Endothelial cell of umbilical vein (primary cell): ENCODE data around the gene DNAJB13. TPM values are rescaled to one million over a fixed set of nuclear protein-coding genes. Genes with fewer than 3 reads are reported as not detected.

Experiments
- BruUV-seq: library from RNA; stranded (reverse); fragments of 400-500 nt; replicated peaks from 2 replicates; lab custom pipeline; 2021; lab: Mats Ljungman, UMichigan
- CTCF ChIA-PET: fragments of 300-600, 350-600 bp; sonication (Branson Sonifier 250); formaldehyde crosslinking; loops from one replicate; lab custom pipeline; 2021; ENCODE audit warnings: antibody characterized with exemption, inconsistent platforms; lab: Charles Lee
- POLR2A ChIA-PET: fragments of 300-600, 350-600 bp; sonication (Branson Sonifier 250); formaldehyde crosslinking; loops from one replicate; lab custom pipeline; 2021; ENCODE audit warnings: antibody characterized with exemption, inconsistent platforms; lab: Charles Lee
- DNase-seq: peaks from one replicate; pipeline ENCODE4 v3.0.0-alpha.2; 2011; ENCODE audit warnings: low read depth, low spot score
- FAIRE-seq: peaks from 2 replicates; lab custom pipeline; 2011; peaks lifted over from hg19 to GRCh38; lab: Jason Lieb, UNC
- H2AFZ ChIP-seq: 2 replicates; pipeline ENCODE4 v1.6.0; 2012; ENCODE audit warnings: low read depth, low read length, control low read depth, inconsistent platforms
- H3K27ac ChIP-seq: 2 replicates; pipeline ENCODE4 v1.5.1; 2011; ENCODE audit warnings: low read depth, mild to moderate bottlenecking, control low read depth, low read length, moderate library complexity; ENCODE audit not compliant: insufficient read depth
- H3K27me3 ChIP-seq, 2 experiments: 2 replicates each; pipeline versions ENCODE4 v1.6.0 to v1.6.1; 2011; ENCODE audit warnings: low read length in 2 of 2, mixed read lengths in 1 of 2; ENCODE audit not compliant: control insufficient read depth in 2 of 2, insufficient read depth in 2 of 2
- H3K36me3 ChIP-seq, 2 experiments: 2 replicates in 1 of 2; 3 replicates in 1 of 2; pipeline ENCODE4 v1.5.1; 2011; ENCODE audit warnings: low read length in 2 of 2, mild to moderate bottlenecking in 1 of 2, moderate library complexity in 1 of 2; ENCODE audit not compliant: control insufficient read depth in 2 of 2, insufficient read depth in 2 of 2; ENCODE audit errors: extremely low read depth in 1 of 2
- H3K4me1 ChIP-seq: 3 replicates; pipeline ENCODE4 v1.5.1; 2011; ENCODE audit warnings: mild to moderate bottlenecking, low read length; ENCODE audit not compliant: control insufficient read depth, insufficient read depth; ENCODE audit errors: extremely low read depth
- H3K4me2 ChIP-seq: 2 replicates; pipeline ENCODE4 v1.6.1; 2011; ENCODE audit warnings: low read length, control low read depth, mixed read lengths; ENCODE audit not compliant: insufficient read depth
- H3K4me3 ChIP-seq, 3 experiments: fragments of 200-600 bp in 1 of 3; sonication (generic), shearing (Covaris generic) in 1 of 3; replicated peaks in 1 of 3; 2 replicates each; pipeline ENCODE4 v1.5.1; 2011 to 2016; ENCODE audit warnings: control low read depth in 3 of 3, low read length in 3 of 3, mild to moderate bottlenecking in 2 of 3, inconsistent platforms in 1 of 3, low read depth in 1 of 3, moderate library complexity in 1 of 3; ENCODE audit not compliant: insufficient read depth in 1 of 3
- H3K79me2 ChIP-seq: 2 replicates; pipeline ENCODE4 v1.6.0; 2012; ENCODE audit warnings: low read length, inconsistent platforms; ENCODE audit not compliant: control insufficient read depth, insufficient read depth
- H3K9ac ChIP-seq: replicated peaks from 2 replicates; pipeline ENCODE3; 2011; ENCODE audit warnings: low read length, control low read depth; ENCODE audit not compliant: insufficient read depth; ENCODE audit errors: extremely low read depth
- H3K9me1 ChIP-seq: replicated peaks from 3 replicates; pipeline ENCODE4 v1.6.0; 2011; ENCODE audit warnings: mild to moderate bottlenecking, low read length; ENCODE audit not compliant: control insufficient read depth, insufficient read depth; ENCODE audit errors: extremely low read depth
- H3K9me3 ChIP-seq: replicated peaks from 2 replicates; pipeline ENCODE4 v1.5.1; 2012; ENCODE audit warnings: low read length, inconsistent platforms; ENCODE audit not compliant: control insufficient read depth, insufficient read depth
- H4K20me1 ChIP-seq: replicated peaks from 2 replicates; pipeline ENCODE3; 2011; ENCODE audit warnings: mild to moderate bottlenecking, low read length; ENCODE audit not compliant: control insufficient read depth, insufficient read depth; ENCODE audit errors: extremely low read depth
- CTCF ChIP-seq, 2 donors: IDR thresholded peaks; 1 replicate in 1 of 2; 2 replicates in 1 of 2; pipeline ENCODE4 v1.5.1; 2011; ENCODE audit warnings: low read length in 2 of 2, mild to moderate bottlenecking in 2 of 2, moderate library complexity in 2 of 2, control low read depth in 1 of 2, inconsistent platforms in 1 of 2, low read depth in 1 of 2; ENCODE audit not compliant: insufficient read depth in 1 of 2; ENCODE audit errors: extremely low read depth in 1 of 2
- EZH2 ChIP-seq: IDR thresholded peaks from 2 replicates; pipeline ENCODE4 v1.6.1; 2012; ENCODE audit warnings: borderline replicate concordance, low read depth, mild to moderate bottlenecking, moderate library complexity, low read length, inconsistent platforms; ENCODE audit not compliant: severe bottlenecking
- FOS ChIP-seq: IDR thresholded peaks from 2 replicates; pipeline ENCODE4 v1.6.1; 2011; ENCODE audit warnings: mild to moderate bottlenecking, low read length, moderate library complexity, borderline replicate concordance; ENCODE audit not compliant: insufficient read depth
- GATA2 ChIP-seq: IDR thresholded peaks from 2 replicates; pipeline ENCODE4 v1.7.0; 2011; ENCODE audit warnings: low read depth, mild to moderate bottlenecking, moderate library complexity, mixed read lengths, low read length; ENCODE audit not compliant: insufficient read length, insufficient read depth
- JUN ChIP-seq: IDR thresholded peaks from 2 replicates; pipeline ENCODE4 v1.6.1; 2011; ENCODE audit warnings: borderline replicate concordance, low read depth; ENCODE audit not compliant: insufficient read length, insufficient read depth
- MYC ChIP-seq: IDR thresholded peaks from one replicate; pipeline ENCODE4 v1.6.1; 2011; ENCODE audit warnings: mild to moderate bottlenecking, low read depth, low read length
- POLR2A ChIP-seq: IDR thresholded peaks from 2 replicates; pipeline ENCODE4 v1.6.1; 2012; ENCODE audit warnings: low read depth, mild to moderate bottlenecking, control low read depth, low read length
- POLR2AphosphoS5 ChIP-seq: IDR thresholded peaks from 2 replicates; pipeline ENCODE4 v1.6.1; 2012; ENCODE audit warnings: low read depth, mild to moderate bottlenecking, control low read depth, low read length, moderate library complexity; ENCODE audit not compliant: insufficient read depth
- dilution Hi-C: fragments of 300-500 bp; cut with MboI; formaldehyde crosslinking; loops from one replicate; pipeline ENCODE4 v1.15.0; 2019; ENCODE audit warnings: low sequenced_read_pairs; ENCODE audit not compliant: extremely low pct_ligation_motif_present
- intact Hi-C: fragments of 100-400 bp; cut with micrococcal nuclease; formaldehyde crosslinking; loops from one replicate; pipeline ENCODE4 v1.10.0; 2022
- polyA plus RNA-seq, 4 experiments: library from polyadenylated mRNA; depleted of rRNA in 3 of 4; stranded (reverse) in 3 of 4; unstranded in 1 of 4; fragments of >200 nt; gene quantifications; 2 replicates each; pipeline versions ENCODE4 v1.2.1 to v1.2.3, GENCODE V29; 2011 to 2012; ENCODE audit warnings: missing spikeins in 1 of 4
- total RNA-seq: library from RNA; stranded (reverse); gene quantifications from 2 replicates; pipeline ENCODE4 v1.2.3, GENCODE V29; 2021
- TF ChIP-seq, protein P1 (sequence below): IDR thresholded peaks from 2 replicates; pipeline ENCODE4 v1.6.1; 2011; ENCODE audit not compliant: insufficient read depth, insufficient read length

The DNAJB13 gene
- total and polyA plus RNA-seq, 2 donors (not counting 3 experiments of a cell fraction or from before 2014, with no cell fraction given) = 0.07 to 0.46 TPM

DNA sequence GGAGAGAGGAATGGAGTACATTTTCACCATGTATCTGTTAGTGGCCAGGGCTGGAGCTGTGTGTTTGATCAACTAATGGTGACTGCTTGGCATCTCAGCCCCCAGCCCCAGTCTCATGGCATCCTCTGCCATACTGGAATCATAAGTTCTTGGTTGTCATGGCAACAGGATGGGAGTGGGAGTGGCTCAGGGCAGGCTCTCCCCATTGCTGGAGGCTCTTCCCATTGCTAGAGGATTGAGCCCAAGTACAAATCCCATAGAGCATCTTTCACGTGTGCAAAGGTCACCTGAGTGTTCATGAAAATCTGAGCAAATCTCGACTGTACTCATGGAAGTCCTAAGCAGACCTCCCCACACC is 14.9 kb downstream of the DNAJB13 start:
- no peak overlapping the region for H3K9ac ChIP-seq
- H3K27ac ChIP-seq = no peak overlapping the region
- no peaks in the 10 kb centered on the region for H4K20me1 ChIP-seq
- DNase-seq (no peak), FAIRE-seq (no peak)
- no peak overlapping the region for H3K4me2 ChIP-seq
- no TSS peak for BruUV-seq
- H3K4me3 ChIP-seq = no peak overlapping the region
- no peaks in the 10 kb centered on the region for H3K36me3 ChIP-seq
- dilution Hi-C loops = no loop called here
- H3K9me3 ChIP-seq = no peaks in the 10 kb centered on the region
- ChIA-PET CTCF (no interaction called here), POLR2A (no interaction called here)
- TF ChIP-seq POLR2AphosphoS5 (no peak), EZH2 (no peak)
- intact Hi-C loops = loop anchor here (2.0 to 10.0 kb wide), 2 partner anchors 17 to 129 kb away; partner anchors contain the start of gene UCP2
- no peak overlapping the region for H2AFZ ChIP-seq
- H3K79me2 ChIP-seq = no peaks in the 10 kb centered on the region
- H3K27me3 ChIP-seq = peaks cover 0 to 2% of the 10 kb centered on the region in 2 experiments
- no peaks in the 10 kb centered on the region for H3K9me1 ChIP-seq
- H3K4me1 ChIP-seq = no peaks in the 10 kb centered on the region

DNA sequence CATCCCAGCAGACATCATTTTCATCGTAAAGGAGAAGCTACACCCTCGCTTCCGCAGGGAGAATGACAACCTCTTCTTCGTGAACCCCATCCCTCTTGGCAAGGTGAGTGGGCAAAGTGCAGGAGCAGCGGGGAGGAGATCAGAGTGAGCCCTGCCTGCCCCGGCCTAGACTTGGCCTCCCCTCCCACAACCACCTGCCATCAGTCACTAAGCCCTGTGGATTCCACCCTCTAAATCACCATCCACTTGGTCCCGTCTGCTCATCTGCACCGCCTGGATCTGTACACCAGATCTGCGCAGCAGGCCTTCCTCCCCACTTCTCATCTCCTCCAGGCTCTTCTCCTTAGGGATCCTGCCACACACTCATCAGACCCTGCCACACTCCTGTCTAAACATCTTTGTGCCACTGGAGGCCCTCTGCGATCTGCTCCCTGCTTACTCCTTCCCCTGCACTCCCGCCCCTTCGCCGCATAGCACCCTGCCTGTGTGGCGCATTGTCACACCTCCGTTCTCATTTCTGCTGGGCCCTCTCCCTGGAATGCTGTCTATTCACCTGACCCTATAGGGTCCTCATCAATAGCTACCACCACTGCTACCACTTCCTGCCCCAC is 17.6 kb downstream of the DNAJB13 start:
- Histone ChIP-seq H3K79me2 (no peaks in the 10 kb centered on the region), H2AFZ (no peak overlapping the region), H3K9me1 (no peaks in the 10 kb centered on the region), H4K20me1 (no peaks in the 10 kb centered on the region), H3K4me1 (no peaks in the 10 kb centered on the region), H3K4me3 (no peak overlapping the region), H3K9me3 (no peaks in the 10 kb centered on the region), H3K27ac (no peak overlapping the region), H3K27me3 (no peaks in the 10 kb centered on the region), H3K9ac (no peak overlapping the region), H3K36me3 (no peaks in the 10 kb centered on the region), H3K4me2 (no peak overlapping the region)
- POLR2A ChIA-PET = no interaction called here
- TF ChIP-seq CTCF (IDR thresholded peaks at IDR 0.05; ENCODE audit: extremely low read depth in 1 of 2, insufficient read depth in 1 of 2, low read depth in 1 of 2, low read length in 2 of 2) (no peak), GATA2 (no peak), JUN (no peak), POLR2AphosphoS5 (no peak), FOS (no peak), POLR2A (no peak), EZH2 (no peak), MYC (no peak)
- TF ChIP-seq, protein P1, sequence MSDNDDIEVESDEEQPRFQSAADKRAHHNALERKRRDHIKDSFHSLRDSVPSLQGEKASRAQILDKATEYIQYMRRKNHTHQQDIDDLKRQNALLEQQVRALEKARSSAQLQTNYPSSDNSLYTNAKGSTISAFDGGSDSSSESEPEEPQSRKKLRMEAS = no peak
- FAIRE-seq = no peak
- dilution Hi-C loops = no loop called here
- BruUV-seq = no TSS peak
- intact Hi-C loops = loop anchor here (10.0 kb wide), 1 partner anchor 126 kb away; no protein-coding TSS in a partner anchor
- CTCF ChIA-PET = interaction anchor here (1.0 kb wide), 1 partner anchor 11 kb away, joined by 3 read pairs; no protein-coding TSS in a partner anchor
- DNase-seq = no peak
